Adipose tissue (tissue), 3 donors: Measurements from ENCODE around the gene ATP10A. TPM values are rescaled to one million over a fixed set of nuclear protein-coding genes. Genes with fewer than 3 reads are reported as not detected.
"Not testable (repeated sequence)": the region's sequence is repeated elsewhere in the genome, so short reads cannot be mapped to it uniquely, and the experiment has no call there.

Source experiments
- H3K27ac ChIP-seq: one replicate; pipeline ENCODE4 v1.5.1; 2013; ENCODE audit warnings: low read depth, low read length
- WGBS, 3 donors: extraction: QIAGEN DNeasy Blood & Tissue Kit; methylation state at CpG; one replicate each; pipeline ENCODE4 v1.1.7; 2013; 5-methylcytosine and 5-hydroxymethylcytosine counted together
- polyA plus RNA-seq, 3 donors: library from polyadenylated mRNA; stranded (reverse); fragments of 200-250 nt; gene quantifications; one replicate each; pipeline ENCODE4 v1.2.3, GENCODE V29; 2013
- donor health status: healthy with polysubstance abuse.
- donor health status: Bipolar disorder and iron deficiency.
- donor health status: healthy.

The ATP10A gene
- polyA plus RNA-seq, 3 donors, result 1.0 to 2.8 (median 2.4) TPM

GRCh38 chr15:25787381-25787780 is 75.7 kb downstream of the ATP10A start:
- WGBS, 3 donors, result 85 to 89% (median 86%) methylated on average over 2 of the region's 2 CpGs
- no peak overlapping the region for H3K27ac ChIP-seq

- WGBS, 3 donors, result 88 to 95% (median 93%) methylated on average over 14 of the region's 14 CpGs
- no peak overlapping the region for H3K27ac ChIP-seq
Measured at GRCh38 chr15:25786040-25786439, 77.1 kb downstream of the ATP10A start.

- H3K27ac ChIP-seq, result no peak overlapping the region
- WGBS, 3 donors, result 59 to 69% (median 68%) methylated on average over 9 of the region's 9 CpGs
Measured at GRCh38 chr15:25785641-25786025, 77.5 kb downstream of the ATP10A start.

GRCh38 chr15:25784876-25785640 is 78.1 kb downstream of the ATP10A start:
- H3K27ac ChIP-seq, result no peak overlapping the region
- WGBS, 3 donors, result 79 to 85% (median 84%) methylated on average over 17 of the region's 17 CpGs

- 64 to 74% (median 72%) methylated on average over 19 of the region's 19 CpGs for WGBS, 3 donors
- H3K27ac ChIP-seq, result no peak overlapping the region
Measured at GRCh38 chr15:25783607-25784540, 79.3 kb downstream of the ATP10A start.

GRCh38 chr15:25783134-25783533 is 80.0 kb downstream of the ATP10A start:
- WGBS, 3 donors, result 79 to 91% (median 82%) methylated on average over 3 of the region's 3 CpGs
- H3K27ac ChIP-seq, result no peak overlapping the region

GRCh38 chr15:25780479-25781255 is 82.5 kb downstream of the ATP10A start:
- 83 to 95% (median 92%) methylated on average over 28 of the region's 28 CpGs for WGBS, 3 donors
- no peak overlapping the region for H3K27ac ChIP-seq

GRCh38 chr15:25778161-25778560 is 85.0 kb downstream of the ATP10A start:
- H3K27ac ChIP-seq, result no peak overlapping the region
- WGBS, 3 donors, result 52 to 78% (median 72%) methylated on average over 1 of the region's 1 CpG

- no peak overlapping the region for H3K27ac ChIP-seq
- 76 to 88% (median 84%) methylated on average over 9 to 11 of the region's 11 CpGs for WGBS, 3 donors
Measured at GRCh38 chr15:25777037-25777436, 86.1 kb downstream of the ATP10A start.

- no peak overlapping the region for H3K27ac ChIP-seq
- 66 to 87% (median 79%) methylated on average over 15 of the region's 15 CpGs for WGBS, 3 donors
Measured at GRCh38 chr15:25776071-25776746, 86.9 kb downstream of the ATP10A start.

GRCh38 chr15:25775317-25775912 is 87.7 kb downstream of the ATP10A start:
- 36 to 52% (median 41%) methylated on average over 13 of the region's 13 CpGs for WGBS, 3 donors
- H3K27ac ChIP-seq, result no peak overlapping the region

- WGBS, 3 donors, result 53 to 85% (median 81%) methylated on average over 2 of the region's 2 CpGs
- H3K27ac ChIP-seq, result no peak overlapping the region
Measured at GRCh38 chr15:25774871-25775270, 88.3 kb downstream of the ATP10A start.

GRCh38 chr15:25773248-25773647 is 89.9 kb downstream of the ATP10A start:
- no peak overlapping the region for H3K27ac ChIP-seq
- 78 to 83% (median 80%) methylated on average over 6 of the region's 6 CpGs for WGBS, 3 donors

GRCh38 chr15:25772500-25772899 is 90.6 kb downstream of the ATP10A start:
- H3K27ac ChIP-seq, result no peak overlapping the region
- 85 to 92% (median 91%) methylated on average over 8 of the region's 8 CpGs for WGBS, 3 donors

- WGBS, 3 donors, result 88 to 96% (median 91%) methylated on average over 8 of the region's 8 CpGs
- not testable (repeated sequence) for H3K27ac ChIP-seq
Measured at GRCh38 chr15:25771736-25772135, 91.4 kb downstream of the ATP10A start.

GRCh38 chr15:25771338-25771706 is 91.8 kb downstream of the ATP10A start:
- H3K27ac ChIP-seq, result no peak overlapping the region
- 57 to 84% (median 64%) methylated on average over 1 of the region's 1 CpG for WGBS, 3 donors

- H3K27ac ChIP-seq, result no peak overlapping the region
- WGBS, 3 donors, result 85 to 90% (median 88%) methylated on average over 14 of the region's 14 CpGs
Measured at GRCh38 chr15:25770618-25771337, 92.3 kb downstream of the ATP10A start.
